Spleen (tissue), 11 donors: ENCODE results near the gene VANGL2. TPM values are rescaled to one million over a fixed set of nuclear protein-coding genes. Genes with fewer than 3 reads are reported as not detected.

Experiments
- DNase-seq: peaks from one replicate; pipeline ENCODE4 v3.0.0-alpha.2; 2020
- H3K27ac ChIP-seq, 8 donors: fragments of 200-600 bp; sonication (generic) in 7 of 8; 1 replicate in 4 of 8; 2 replicates in 4 of 8; pipeline versions ENCODE4 v1.5.0 to v1.8.0; 2016 to 2021; ENCODE audit warnings: inconsistent platforms in 4 of 8, mild to moderate bottlenecking in 4 of 8, moderate library complexity in 1 of 8
- H3K27me3 ChIP-seq, 7 donors: fragments of 200-600 bp; sonication (generic) in 6 of 7; replicated peaks in 1 of 7; 1 replicate in 4 of 7; 2 replicates in 3 of 7; pipeline versions ENCODE4 v1.5.0 to v1.8.0; 2016 to 2021; ENCODE audit warnings: inconsistent platforms in 3 of 7, mild to moderate bottlenecking in 1 of 7
- H3K36me3 ChIP-seq, 6 donors: fragments of 200-600 bp; sonication (generic) in 5 of 6; 1 replicate in 4 of 6; 2 replicates in 2 of 6; pipeline versions ENCODE4 v1.5.0 to v1.8.0; 2016 to 2021; ENCODE audit warnings: inconsistent platforms in 2 of 6
- H3K4me1 ChIP-seq, 6 donors: fragments of 200-600 bp; sonication (generic) in 5 of 6; 1 replicate in 3 of 6; 2 replicates in 3 of 6; pipeline versions ENCODE4 v1.5.0 to v1.8.0; 2016 to 2021; ENCODE audit warnings: inconsistent platforms in 3 of 6
- H3K4me3 ChIP-seq, 8 donors: fragments of 200-600 bp; sonication (generic) in 7 of 8; 1 replicate in 4 of 8; 2 replicates in 4 of 8; pipeline versions ENCODE4 v1.5.0 to v1.8.0; 2016 to 2021; ENCODE audit warnings: inconsistent platforms in 4 of 8, mild to moderate bottlenecking in 4 of 8, moderate library complexity in 2 of 8
- H3K9me3 ChIP-seq, 8 donors: fragments of 200-600 bp; sonication (generic) in 7 of 8; 1 replicate in 4 of 8; 2 replicates in 4 of 8; pipeline versions ENCODE4 v1.5.0 to v1.8.0; 2016 to 2021; ENCODE audit warnings: inconsistent platforms in 4 of 8
- CTCF ChIP-seq, 11 experiments: fragments of 200-600 bp in 7 of 11; fragments of 450-650 bp in 4 of 11; sonication (generic) in 4 of 11; IDR thresholded peaks in 8 of 11; conservative IDR thresholded peaks in 3 of 11; 1 replicate in 7 of 11; 2 replicates in 4 of 11; pipeline versions ENCODE4 v1.4.0 to v1.8.0; 2016 to 2021; ENCODE audit warnings: antibody characterized with exemption in 11 of 11, inconsistent platforms in 4 of 11, mild to moderate bottlenecking in 1 of 11
- POLR2A ChIP-seq, 3 donors: fragments of 450-650 bp; IDR thresholded peaks; one replicate each; pipeline ENCODE4 v1.5.1; 2017; ENCODE audit warnings: antibody characterized with exemption in 3 of 3, mild to moderate bottlenecking in 1 of 3
- POLR2AphosphoS5 ChIP-seq, 3 donors: sonication (generic); formaldehyde crosslinking; IDR thresholded peaks; one replicate each; pipeline ENCODE4 v1.5.1; 2017; ENCODE audit warnings: antibody characterized with exemption in 3 of 3
- WGBS, 5 donors: extraction: QIAGEN DNeasy Blood & Tissue Kit in 3 of 5; methylation state at CpG; one replicate each; pipeline versions ENCODE4 v1.1.5 to v1.1.7; 2013 to 2018; 5-methylcytosine and 5-hydroxymethylcytosine counted together
- intact Hi-C: fragments of 100-400 bp; cut with DNase I; formaldehyde crosslinking; loops from one replicate; pipeline ENCODE4 v1.15.0; 2023; ENCODE audit warnings: low total_unique reads
- polyA plus RNA-seq, 3 donors: library from polyadenylated mRNA; stranded (reverse); fragments of 200-250 nt; gene quantifications; one replicate each; pipeline ENCODE4 v1.2.1, GENCODE V29; 2013
- total RNA-seq, 7 donors: library from RNA; depleted of rRNA in 3 of 7; stranded (reverse); fragments of >200 nt in 3 of 7; fragmentation: NEBNext Ultra II Directional in 4 of 7; extraction: Animal tissue kit (Norgen Biotek cat#: 25700) in 4 of 7; gene quantifications; one replicate each; pipeline versions ENCODE4 v1.1.0 to v1.2.1, GENCODE V29; 2016 to 2021
- donor health status: healthy with polysubstance abuse.
- donor health status: DM: no; HTN: no; CAD: no; lungs with moderate emphysema.
- donor health status: DM: no; HTN: no; CAD: no.
- donor health status: Bipolar disorder and iron deficiency.
- donor health status: healthy.
- donor health status: DM: no; HTN: no; CAD: no.
- donor health status: DM: yes; HTN: yes; CAD: no.

Gene VANGL2
- total and polyA plus RNA-seq, 10 donors = 0.65 to 7.7 (median 2.0) TPM

DNA sequence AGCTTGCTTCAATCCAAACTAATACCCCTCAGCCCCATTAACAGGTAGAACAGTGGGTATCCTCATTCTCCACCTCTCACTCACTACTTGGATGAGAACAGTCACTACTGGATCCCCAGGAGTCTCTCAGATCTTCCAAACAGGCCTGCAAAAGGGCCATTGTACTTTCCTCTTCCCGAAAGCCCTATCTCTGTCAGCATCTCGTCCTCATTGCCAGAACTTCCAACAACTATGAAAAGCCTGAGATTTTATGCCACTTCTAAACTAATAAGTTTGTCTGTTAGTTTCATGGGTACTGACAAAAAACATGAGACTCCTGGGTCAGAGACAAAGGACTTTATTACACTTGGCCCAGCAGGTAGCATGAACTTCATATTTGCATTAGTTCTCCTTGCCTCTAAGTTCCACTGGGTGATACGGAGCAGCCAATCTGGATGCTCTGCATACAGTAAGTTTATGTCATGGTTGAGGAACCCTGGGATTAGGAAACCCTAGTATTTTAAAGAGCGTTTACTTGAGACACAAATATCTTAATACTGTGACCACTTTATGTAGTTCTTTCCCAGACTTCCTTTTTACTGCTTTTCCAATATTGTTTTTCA lies 38.1 kb downstream of the VANGL2 start:
- intact Hi-C loops = no loop called here
- Histone ChIP-seq H3K36me3 (no peaks in the 10 kb centered on the region), H3K27ac (peak overlapping the region; percentile 61 to 91 (median 78)), H3K27me3 (no peaks in the 10 kb centered on the region), H3K9me3 (peaks cover 0 to 7% (median 0%) of the 10 kb centered on the region in 8 donors), H3K4me1 (peaks cover 0 to 33% (median 20%) of the 10 kb centered on the region in 6 donors), H3K4me3 (peak overlapping the region in 2 of 8 donors; percentile 12 to 54)
- DNase-seq = no peak
- TF ChIP-seq POLR2AphosphoS5 (IDR thresholded peaks at IDR 0.05) = no peak
- no peak for TF ChIP-seq POLR2A (IDR thresholded peaks at IDR 0.05)
- no peak for TF ChIP-seq CTCF (IDR thresholded peaks at IDR 0.05 in 8 of 11, conservative IDR thresholded peaks at IDR 0.05 in 3 of 11)
- 70 to 83% (median 79%) methylated on average over 4 of the region's 4 CpGs for WGBS, 5 donors

GRCh38 chr1:160438935-160439334 lies 38.6 kb downstream of the VANGL2 start:
- H3K9me3 ChIP-seq = peaks cover 0 to 7% (median 0%) of the 10 kb centered on the region in 8 donors
- no peaks in the 10 kb centered on the region for H3K27me3 ChIP-seq
- no peak for TF ChIP-seq CTCF (IDR thresholded peaks at IDR 0.05 in 8 of 11, conservative IDR thresholded peaks at IDR 0.05 in 3 of 11)
- no peak for TF ChIP-seq POLR2AphosphoS5 (IDR thresholded peaks at IDR 0.05)
- H3K4me3 ChIP-seq = no peak overlapping the region
- H3K36me3 ChIP-seq = no peaks in the 10 kb centered on the region
- intact Hi-C loops = no loop called here
- 87 to 98% (median 94%) methylated on average over 2 of the region's 2 CpGs for WGBS, 5 donors
- DNase-seq = no peak
- peaks cover 0 to 36% (median 23%) of the 10 kb centered on the region in 6 donors for H3K4me1 ChIP-seq
- peak overlapping the region in 4 of 8 donors; percentile 78 to 91 (median 80) for H3K27ac ChIP-seq

GRCh38 chr1:160439718-160440117 lies 39.4 kb downstream of the VANGL2 start:
- intact Hi-C loops = no loop called here
- WGBS, 5 donors = 51 to 76% (median 73%) methylated on average over 2 of the region's 2 CpGs

More at GRCh38 chr1:160439718-160440117, 39.4 kb downstream of the VANGL2 start:
- H3K27me3 ChIP-seq = no peaks in the 10 kb centered on the region
- no peak overlapping the region for H3K4me3 ChIP-seq
- no peak for DNase-seq
- H3K4me1 ChIP-seq = peaks cover 0 to 40% (median 24%) of the 10 kb centered on the region in 6 donors
- no peak overlapping the region for H3K27ac ChIP-seq
- TF ChIP-seq CTCF (IDR thresholded peaks at IDR 0.05 in 8 of 11, conservative IDR thresholded peaks at IDR 0.05 in 3 of 11) (no peak), POLR2A (IDR thresholded peaks at IDR 0.05) (no peak), POLR2AphosphoS5 (IDR thresholded peaks at IDR 0.05) (no peak)
- no peaks in the 10 kb centered on the region for H3K36me3 ChIP-seq
- H3K9me3 ChIP-seq = no peaks in the 10 kb centered on the region
